Neuronal stem cell (in vitro differentiated cells): ENCODE data around the gene KCNJ12.
"Not testable (repeated sequence)": the region's sequence is repeated elsewhere in the genome, so short reads cannot be mapped to it uniquely, and the experiment has no call there.

Experiments used
- DNase-seq: peaks from one replicate; pipeline ENCODE4 v3.0.0-alpha.2; 2013; ENCODE audit warnings: low spot score
- H2AFZ ChIP-seq: one replicate; pipeline ENCODE4 v1.6.1; 2013; ENCODE audit warnings: mild to moderate bottlenecking, low read length, inconsistent platforms
- H2AK5ac ChIP-seq: 2 replicates; pipeline ENCODE4 v1.6.1; 2013; ENCODE audit warnings: low read depth, mild to moderate bottlenecking, inconsistent platforms, low read length, moderate library complexity, mixed read lengths
- H2BK120ac ChIP-seq: 2 replicates; pipeline ENCODE4 v1.6.1; 2013; ENCODE audit warnings: low read depth, mild to moderate bottlenecking, inconsistent platforms, low read length, moderate library complexity, mixed read lengths
- H2BK12ac ChIP-seq: one replicate; pipeline ENCODE4 v1.6.1; 2013; ENCODE audit warnings: low read length, inconsistent platforms
- H2BK15ac ChIP-seq: 2 replicates; pipeline ENCODE4 v1.6.1; 2013; ENCODE audit warnings: mild to moderate bottlenecking, low read length, inconsistent platforms, mixed read lengths
- H2BK5ac ChIP-seq: one replicate; pipeline ENCODE4 v1.6.1; 2013; ENCODE audit warnings: inconsistent platforms, mild to moderate bottlenecking, low read length, moderate library complexity
- H3K14ac ChIP-seq: one replicate; pipeline ENCODE4 v1.6.1; 2013; ENCODE audit warnings: low read length, inconsistent platforms
- H3K18ac ChIP-seq: 2 replicates; pipeline ENCODE4 v1.6.1; 2013; ENCODE audit warnings: low read length, inconsistent platforms
- H3K23ac ChIP-seq: 2 replicates; pipeline ENCODE4 v1.6.1; 2013; ENCODE audit warnings: low read depth, mild to moderate bottlenecking, mixed read lengths, low read length, inconsistent platforms; ENCODE audit not compliant: poor library complexity
- H3K27ac ChIP-seq: replicated peaks from 3 replicates; pipeline ENCODE4 v1.5.1; 2013; ENCODE audit warnings: low read length, inconsistent platforms
- H3K27me3 ChIP-seq, 3 experiments: 2 replicates each; pipeline ENCODE4 v1.6.1; 2013; ENCODE audit warnings: low read length in 3 of 3, mild to moderate bottlenecking in 2 of 3, inconsistent platforms in 1 of 3, low read depth in 1 of 3, mixed read lengths in 1 of 3, moderate library complexity in 1 of 3; ENCODE audit not compliant: control insufficient read depth in 3 of 3, insufficient read depth in 3 of 3
- H3K36me3 ChIP-seq, 2 donors: replicated peaks in 1 of 2; 2 replicates each; pipeline ENCODE4 v1.6.1; 2013; ENCODE audit warnings: low read length in 2 of 2; ENCODE audit not compliant: control insufficient read depth in 2 of 2, insufficient read depth in 2 of 2
- H3K4ac ChIP-seq: 2 replicates; pipeline ENCODE4 v1.6.1; 2013; ENCODE audit warnings: inconsistent platforms, mild to moderate bottlenecking, low read length, moderate library complexity
- H3K4me1 ChIP-seq, 2 donors: 1 replicate in 1 of 2; 2 replicates in 1 of 2; pipeline ENCODE4 v1.6.1; 2013; ENCODE audit warnings: low read length in 2 of 2, low read depth in 1 of 2; ENCODE audit not compliant: control insufficient read depth in 2 of 2, insufficient read depth in 1 of 2
- H3K4me2 ChIP-seq: one replicate; pipeline ENCODE4 v1.6.1; 2013; ENCODE audit warnings: mild to moderate bottlenecking, low read length, inconsistent platforms; ENCODE audit not compliant: insufficient read depth, poor library complexity, severe bottlenecking
- H3K4me3 ChIP-seq, 2 donors: 2 replicates each; pipeline ENCODE4 v1.5.1; 2013; ENCODE audit warnings: low read length in 2 of 2, mild to moderate bottlenecking in 2 of 2, inconsistent platforms in 1 of 2, moderate library complexity in 1 of 2
- H3K79me1 ChIP-seq: one replicate; pipeline ENCODE4 v1.6.1; 2013; ENCODE audit warnings: low read depth, mild to moderate bottlenecking, inconsistent platforms, low read length, moderate library complexity
- H3K9ac ChIP-seq: one replicate; pipeline ENCODE4 v1.6.1; 2013; ENCODE audit warnings: mild to moderate bottlenecking, low read depth, low read length, inconsistent platforms; ENCODE audit not compliant: poor library complexity
- H3K9me3 ChIP-seq, 2 donors: replicated peaks in 1 of 2; 2 replicates each; pipeline versions ENCODE3 to v1.6.1; 2013; ENCODE audit warnings: low read length in 2 of 2, mild to moderate bottlenecking in 2 of 2, inconsistent platforms in 1 of 2, low read depth in 1 of 2, mixed read lengths in 1 of 2, moderate library complexity in 1 of 2; ENCODE audit not compliant: control insufficient read depth in 2 of 2, insufficient read depth in 1 of 2
- H4K8ac ChIP-seq: one replicate; pipeline ENCODE4 v1.6.1; 2013; ENCODE audit warnings: low read depth, mild to moderate bottlenecking, inconsistent platforms, low read length, moderate library complexity
- H4K91ac ChIP-seq: one replicate; pipeline ENCODE4 v1.6.1; 2013; ENCODE audit warnings: low read length, low read depth, mild to moderate bottlenecking, inconsistent platforms; ENCODE audit not compliant: poor library complexity
- WGBS, 2 donors: extraction: QIAGEN DNeasy Blood & Tissue Kit; methylation state at CpG; one replicate each; pipeline ENCODE4 v1.1.7; 2013; ENCODE audit warnings: missing lambda C conversion rate in 2 of 2, mixed read lengths in 1 of 2; ENCODE audit not compliant: insufficient read length in 2 of 2, insufficient replicate concordance in 1 of 2; ENCODE audit errors: extremely low coverage in 2 of 2; 5-methylcytosine and 5-hydroxymethylcytosine counted together

Gene KCNJ12

GRCh38 chr17:21350495-21350894 lies 25.7 kb upstream of the KCNJ12 start:
- not testable (repeated sequence) for H3K27me3 ChIP-seq, H3K4me3 ChIP-seq, H2BK120ac ChIP-seq, H3K18ac ChIP-seq, H3K27ac ChIP-seq, H3K9ac ChIP-seq, H3K14ac ChIP-seq, H2AFZ ChIP-seq, H2BK15ac ChIP-seq, DNase-seq, H2AK5ac ChIP-seq, H2BK5ac ChIP-seq, H4K8ac ChIP-seq, H4K91ac ChIP-seq, H3K79me1 ChIP-seq, H3K4me2 ChIP-seq, H3K4ac ChIP-seq, H3K36me3 ChIP-seq, H3K23ac ChIP-seq, H3K4me1 ChIP-seq, H3K9me3 ChIP-seq, H2BK12ac ChIP-seq
- no CpG with 5 or more reads among the region's 19 CpGs for WGBS, 2 donors

- no CpG with 5 or more reads among the region's 3 CpGs for WGBS, 2 donors
- Histone ChIP-seq H3K79me1 (no peaks in the 10 kb centered on the region), H4K8ac (no peak overlapping the region)
Observed at GRCh38 chr17:21351366-21352065, 24.6 kb upstream of the KCNJ12 start.

GRCh38 chr17:21352221-21352980 lies 23.8 kb upstream of the KCNJ12 start:
- Histone ChIP-seq H4K91ac (no peak overlapping the region), H3K23ac (peak overlapping the region; percentile 29), H3K27me3 (no peaks in the 10 kb centered on the region), H3K9ac (no peak overlapping the region), H2AK5ac (peak overlapping the region; percentile 36), H3K4ac (no peak overlapping the region), H3K4me2 (no peak overlapping the region), H3K4me3 (no peak overlapping the region), H2BK15ac (no peak overlapping the region), H3K18ac (peak overlapping the region; percentile 77), H2BK5ac (no peak overlapping the region), H3K9me3 (no peaks in the 10 kb centered on the region), H2BK12ac (no peak overlapping the region), H3K27ac (no peak overlapping the region), H4K8ac (no peak overlapping the region), H3K14ac (no peak overlapping the region), H2AFZ (no peak overlapping the region), H2BK120ac (no peak overlapping the region), H3K36me3 (no peaks in the 10 kb centered on the region), H3K79me1 (no peaks in the 10 kb centered on the region), H3K4me1 (peaks cover 6 to 17% of the 10 kb centered on the region in 2 donors)
- no peak for DNase-seq
- no CpG with 5 or more reads among the region's 23 CpGs for WGBS, 2 donors

More at GRCh38 chr17:21351366-21352065, 24.6 kb upstream of the KCNJ12 start:
- H3K18ac ChIP-seq = no peak overlapping the region
- H2AK5ac ChIP-seq = peak overlapping the region; percentile 37
- H3K23ac ChIP-seq = no peak overlapping the region
- H3K4me3 ChIP-seq = no peak overlapping the region
- no peak overlapping the region for H2BK12ac ChIP-seq
- no peak overlapping the region for H2AFZ ChIP-seq
- no peak overlapping the region for H2BK120ac ChIP-seq
- H3K4me2 ChIP-seq = no peak overlapping the region
- no peak overlapping the region for H3K9ac ChIP-seq
- no peaks in the 10 kb centered on the region for H3K9me3 ChIP-seq
- no peaks in the 10 kb centered on the region for H3K27me3 ChIP-seq
- H3K4me1 ChIP-seq = peaks cover 3 to 10% of the 10 kb centered on the region in 2 donors
- H3K14ac ChIP-seq = no peak overlapping the region
- no peak overlapping the region for H2BK15ac ChIP-seq
- DNase-seq = no peak
- no peak overlapping the region for H3K4ac ChIP-seq
- H3K36me3 ChIP-seq = no peaks in the 10 kb centered on the region
- H3K27ac ChIP-seq = no peak overlapping the region
- H2BK5ac ChIP-seq = no peak overlapping the region
- H4K91ac ChIP-seq = no peak overlapping the region

- Histone ChIP-seq H2BK12ac (no peak overlapping the region), H2AK5ac (peak overlapping the region; percentile 66), H4K91ac (no peak overlapping the region), H3K23ac (peak overlapping the region; percentile 29), H3K27me3 (no peaks in the 10 kb centered on the region), H2BK5ac (no peak overlapping the region), H2BK15ac (no peak overlapping the region), H3K4me3 (no peak overlapping the region), H3K4ac (peak overlapping the region; percentile 46), H3K4me1 (peaks cover 11 to 22% of the 10 kb centered on the region in 2 donors), H3K18ac (no peak overlapping the region), H2AFZ (no peak overlapping the region), H4K8ac (peak overlapping the region; percentile 52), H3K9me3 (no peaks in the 10 kb centered on the region), H3K14ac (no peak overlapping the region), H2BK120ac (no peak overlapping the region), H3K27ac (no peak overlapping the region), H3K9ac (no peak overlapping the region), H3K79me1 (no peaks in the 10 kb centered on the region), H3K36me3 (no peaks in the 10 kb centered on the region), H3K4me2 (no peak overlapping the region)
- no CpG with 5 or more reads among the region's 8 CpGs for WGBS, 2 donors
- no peak for DNase-seq
Observed at GRCh38 chr17:21352981-21353265, 23.2 kb upstream of the KCNJ12 start.
